ENCODE measurements around the gene CAV2.

CAV2 gene

DNA sequence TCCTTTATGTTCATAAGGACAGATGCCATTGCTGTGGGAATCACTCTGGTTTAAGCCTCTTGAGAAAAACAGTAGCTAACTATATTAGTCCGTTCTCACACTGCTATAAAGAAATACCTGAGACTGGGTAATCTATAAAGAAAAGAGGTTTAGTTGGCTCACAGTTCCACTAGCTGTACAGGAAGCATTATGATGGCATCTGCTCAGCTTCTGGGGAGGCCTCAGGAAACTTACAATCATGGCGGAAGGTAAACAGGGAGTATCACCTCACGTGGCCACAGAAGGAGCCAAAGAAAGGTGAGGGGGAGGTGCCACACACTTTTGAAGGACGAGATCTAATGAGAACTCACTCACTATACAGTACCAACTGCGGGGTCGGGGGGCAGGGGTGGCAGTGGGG, 2.9 kb upstream of the CAV2 start:
- no peak for DNase-seq

DNA sequence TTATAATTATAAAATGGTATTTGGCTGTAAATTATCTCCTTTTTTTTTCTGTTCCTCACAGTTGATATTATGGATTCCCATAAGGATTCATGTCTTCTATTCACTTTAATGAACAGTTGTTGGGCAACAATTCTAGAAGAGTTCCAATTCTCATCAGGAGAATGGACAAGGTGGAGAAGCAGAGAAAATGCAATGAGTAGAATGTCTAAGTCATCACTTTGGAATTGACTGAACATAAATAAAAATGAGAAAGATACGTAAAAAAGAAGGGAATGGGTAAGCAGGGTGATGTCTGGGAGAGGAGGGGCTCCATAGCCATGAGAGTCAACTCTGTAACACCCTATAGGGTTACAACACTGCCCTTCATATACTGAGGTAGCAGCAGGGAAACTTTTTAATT, 1.8 kb upstream of the CAV2 start:
- no peak for DNase-seq

GRCh38 chr7:116500078-116500853, 728 bp downstream of the CAV2 start:
- DNase-seq: no peak

DNA sequence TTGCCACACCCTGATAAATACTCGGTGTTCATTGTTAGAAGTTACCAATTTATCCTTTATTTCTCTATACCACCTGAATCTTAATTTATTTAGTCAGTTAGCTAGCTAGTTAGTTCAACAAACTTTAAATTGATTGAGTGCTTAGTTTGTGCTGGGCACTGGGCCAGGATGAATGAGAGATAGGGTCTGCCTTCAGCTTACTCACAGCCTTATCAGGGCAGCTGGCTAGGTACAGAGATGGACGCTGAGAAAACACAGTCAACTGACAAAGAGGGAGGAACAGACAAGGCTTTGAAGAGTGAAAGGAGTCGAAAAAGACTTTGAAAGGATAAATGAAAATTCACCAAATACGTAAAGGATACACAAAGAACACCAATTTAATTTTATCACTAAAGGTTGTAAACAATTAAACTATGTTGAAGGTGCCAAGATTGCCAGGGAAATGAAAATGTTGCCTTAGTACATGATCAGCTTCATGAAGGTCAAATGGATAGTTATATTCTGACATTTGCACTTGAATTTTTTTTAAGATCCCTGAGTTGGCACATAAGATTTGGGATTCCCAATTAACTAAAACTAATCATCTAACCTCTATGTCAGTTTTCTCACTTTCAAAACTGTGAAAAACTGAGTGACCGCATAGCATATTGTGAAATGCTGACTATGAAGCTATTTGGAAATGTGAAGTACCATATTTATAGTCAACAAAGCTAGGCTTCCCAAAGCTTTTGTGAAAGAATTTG, 2.1 kb downstream of the CAV2 start:
- no peak for DNase-seq

- no peak for DNase-seq
Observed at GRCh38 chr7:116502201-116503096, 2.9 kb downstream of the CAV2 start.

DNA sequence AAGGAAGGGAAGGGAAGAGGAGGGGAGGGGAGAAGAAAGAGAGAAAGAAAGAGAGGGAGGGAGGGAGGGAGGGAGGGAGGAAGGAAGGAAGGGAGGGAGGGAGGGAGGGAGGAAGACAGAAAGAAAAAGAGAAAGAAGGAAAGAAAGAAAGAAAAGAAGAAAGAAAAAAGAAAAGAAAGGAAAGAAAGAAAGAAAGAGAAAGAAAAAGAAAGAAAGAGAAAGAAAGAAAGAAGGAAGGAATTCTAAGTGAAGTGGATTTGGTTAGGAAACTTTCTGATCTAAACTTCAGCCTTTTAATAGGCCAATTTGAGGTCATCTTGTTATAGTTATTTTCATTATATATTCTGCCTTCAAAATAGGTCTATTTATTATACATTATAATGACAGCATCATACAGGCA, 4.3 kb downstream of the CAV2 start:
- DNase-seq: no peak

GRCh38 chr7:116505278-116505677, 5.7 kb downstream of the CAV2 start:
- no peak for DNase-seq

GRCh38 chr7:116505823-116506222, 6.3 kb downstream of the CAV2 start:
- DNase-seq: no peak

DNA sequence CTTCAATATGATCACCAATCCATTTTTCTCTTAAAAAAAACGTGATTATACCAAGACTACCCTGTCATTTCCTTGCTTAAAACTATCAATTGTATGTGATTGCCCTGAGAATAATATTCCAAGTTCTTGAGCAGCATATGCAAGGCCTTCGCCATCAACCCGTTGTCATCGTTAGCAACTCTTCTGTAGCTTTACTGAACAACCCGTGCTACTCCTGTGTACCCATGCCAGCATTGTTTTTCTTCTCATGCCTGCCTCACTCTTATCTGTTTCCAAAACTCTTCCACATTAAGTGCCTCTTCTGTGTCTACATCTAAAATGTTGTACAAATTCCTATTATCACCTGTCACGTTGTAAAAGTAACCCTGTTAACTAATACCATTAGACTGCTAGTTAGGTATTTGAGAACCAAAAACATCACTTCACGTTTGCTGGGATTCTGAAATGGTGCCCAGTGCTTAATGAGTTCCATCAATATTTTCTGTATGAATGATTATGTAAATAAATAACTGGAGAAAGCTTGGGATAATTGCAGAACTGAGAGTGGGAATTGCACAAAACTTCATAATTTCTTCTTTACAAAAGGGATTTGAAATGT, 10.5 kb downstream of the CAV2 start:
- no peak for DNase-seq

DNA sequence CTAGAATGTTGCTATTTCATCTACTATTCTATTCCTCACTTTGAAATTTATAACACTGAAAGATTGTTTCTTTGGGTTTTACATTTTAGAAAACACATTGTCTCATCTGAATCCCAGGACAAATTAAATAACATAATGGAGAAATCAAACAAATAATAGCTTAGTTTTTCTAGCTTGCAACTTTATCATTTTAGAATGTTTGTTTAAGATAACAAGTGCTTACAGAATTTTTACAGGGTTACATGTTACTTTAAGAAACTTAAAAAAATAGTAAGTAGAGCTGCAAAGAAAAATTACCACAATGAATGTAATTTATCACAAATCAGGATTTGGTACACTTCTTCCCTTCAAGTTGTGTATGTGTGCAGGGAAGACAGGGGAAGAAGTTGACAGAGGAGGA, 11.3 kb downstream of the CAV2 start:
- no peak for DNase-seq

DNA sequence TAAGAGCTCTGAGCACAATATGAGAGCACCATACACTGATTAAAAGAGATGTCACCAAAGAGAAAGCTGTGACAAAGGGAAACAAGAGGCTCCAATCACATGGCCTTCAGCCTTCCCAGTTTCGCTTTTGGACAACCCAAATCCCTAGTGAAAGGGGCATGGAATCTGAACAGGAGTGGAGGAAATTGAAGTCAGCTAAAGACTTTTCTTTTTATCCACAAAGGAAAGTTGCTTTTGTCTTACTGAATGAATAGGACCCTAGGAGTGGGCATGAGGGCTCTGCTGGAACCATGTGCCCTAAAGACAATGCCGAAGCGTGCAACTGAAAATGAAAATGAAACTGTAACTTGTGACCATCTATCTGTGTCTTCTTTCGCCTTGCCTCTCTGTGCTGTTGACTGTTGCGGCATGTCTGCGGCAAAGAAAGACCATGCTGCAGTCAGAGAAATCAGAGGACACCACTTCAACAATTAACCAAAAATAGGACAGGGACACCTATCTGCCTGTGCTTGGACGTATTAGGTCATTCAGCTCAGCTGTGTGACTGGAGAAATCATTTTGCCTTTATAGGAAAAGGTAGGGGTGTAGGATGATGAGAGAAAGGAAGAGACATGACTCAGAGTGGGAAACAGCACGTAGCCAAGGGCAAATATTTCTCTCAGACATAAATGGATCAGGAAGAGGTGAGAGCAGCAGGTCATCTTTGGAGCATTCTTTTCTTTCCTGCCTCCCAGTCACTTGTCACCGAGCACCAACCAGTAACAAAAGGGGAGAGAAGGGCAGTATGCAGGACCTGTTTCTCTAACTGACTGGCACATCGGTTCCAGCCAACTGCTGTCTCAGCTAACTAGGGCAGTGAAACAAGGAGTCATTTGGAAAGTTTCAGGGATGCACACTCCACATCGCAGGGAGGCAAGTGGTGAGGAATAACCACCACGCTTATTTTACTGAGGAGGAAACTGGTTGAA, 12.3 kb downstream of the CAV2 start:
- no peak for DNase-seq

DNA sequence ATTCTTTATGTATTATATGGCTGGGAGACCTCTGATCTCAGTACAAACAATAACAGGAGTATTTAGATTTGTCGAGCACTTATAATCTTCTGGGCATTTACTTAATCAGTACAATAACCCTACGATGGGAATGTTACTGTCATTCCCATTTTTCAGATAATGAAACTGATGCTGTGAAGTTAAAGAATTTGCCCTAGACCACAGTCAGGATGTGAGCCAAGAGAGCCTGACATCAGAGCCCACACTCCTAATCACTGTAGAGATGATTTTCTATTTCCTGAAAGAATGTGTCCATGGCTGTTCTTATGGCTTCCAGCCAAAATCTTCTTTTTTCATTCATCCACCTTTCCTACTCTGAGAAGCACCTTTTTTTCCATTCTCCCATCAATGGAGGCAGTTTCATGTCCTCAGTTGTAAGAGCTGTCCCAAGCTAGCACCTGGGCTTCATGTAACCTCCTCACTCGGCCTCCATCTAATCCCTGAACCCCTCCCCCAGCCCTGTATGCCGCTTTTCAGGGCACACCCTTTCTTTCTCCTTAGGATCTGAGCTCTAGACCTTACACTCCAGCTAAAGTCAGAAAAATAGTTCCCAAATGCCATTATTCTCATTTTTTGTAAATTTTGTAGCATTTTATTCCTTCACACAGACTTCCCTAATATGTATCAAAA, 13.1 kb downstream of the CAV2 start:
- DNase-seq: no peak

- DNase-seq: no peak
Observed at GRCh38 chr7:116515584-116515983, 16.0 kb downstream of the CAV2 start.

DNA sequence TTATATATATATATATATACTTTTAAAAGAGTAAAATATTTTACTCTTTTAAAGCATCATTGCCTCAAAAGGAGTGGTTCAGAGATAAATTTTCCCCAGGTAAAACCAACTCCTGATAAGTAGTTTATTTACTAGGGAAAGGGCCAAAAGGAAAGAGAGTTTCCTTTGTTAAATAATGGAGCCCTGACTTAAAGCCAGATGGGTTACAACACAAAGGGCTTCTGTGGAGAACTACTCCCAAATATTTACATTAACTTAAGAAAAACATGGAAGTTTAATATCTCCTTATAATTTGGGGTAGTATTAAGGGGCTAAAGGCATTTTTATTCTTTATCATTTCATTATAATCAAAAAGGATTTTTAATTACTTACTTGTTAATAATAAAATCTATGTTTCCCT, 16.8 kb downstream of the CAV2 start:
- no peak for DNase-seq

- DNase-seq: no peak
Observed at GRCh38 chr7:116517626-116518025, 18.1 kb downstream of the CAV2 start.

GRCh38 chr7:116518961-116519360, 19.4 kb downstream of the CAV2 start:
- DNase-seq: no peak

DNA sequence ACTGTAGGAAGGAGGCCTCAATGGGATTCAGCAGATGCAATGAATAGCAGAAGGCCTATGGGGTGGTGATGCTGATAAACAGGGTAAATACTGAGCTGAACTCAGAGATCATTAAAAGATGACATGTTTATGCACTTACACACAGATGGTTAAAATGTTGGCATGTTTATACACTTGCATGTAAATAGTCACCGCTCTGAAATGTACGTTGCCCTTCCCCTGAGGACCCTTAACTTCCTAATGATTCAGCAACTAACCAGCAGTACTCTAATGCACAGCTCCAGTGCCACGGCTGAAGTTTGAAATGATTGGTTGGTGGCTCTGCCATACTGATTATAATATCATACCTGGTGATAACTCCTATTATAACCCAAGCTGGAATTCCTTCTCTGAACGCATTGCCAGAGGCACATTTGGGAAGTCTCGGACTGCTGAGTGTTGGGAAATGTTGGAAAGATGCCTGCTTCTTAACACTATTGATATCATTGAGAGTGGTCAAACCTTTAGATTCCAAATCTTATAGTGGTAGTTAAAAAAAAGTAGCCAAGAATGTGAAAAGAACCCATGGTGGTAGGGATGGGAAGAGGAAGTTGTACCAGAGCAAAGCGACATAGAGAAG, 21.6 kb downstream of the CAV2 start:
- no peak for DNase-seq

- no peak for DNase-seq
Observed at GRCh38 chr7:116522247-116522646, 22.7 kb downstream of the CAV2 start.

GRCh38 chr7:116524221-116524608, 24.7 kb downstream of the CAV2 start:
- DNase-seq: no peak

- peak in 1 of 4 experiments; percentile 3 for DNase-seq
Observed at GRCh38 chr7:116524609-116525297, 25.2 kb downstream of the CAV2 start, which contains the start of gene CAV1. Gene CAV1, plus strand, starts transcription at chr7:116525036. Its CDS starts 27 bp downstream, at chr7:116525063.

All from activated CD4-positive, CD25-positive, alpha-beta regulatory T cell (primary cell).